Liver (tissue), 9 donors: ENCODE data around the gene LYZL6. TPM values are rescaled to one million over a fixed set of nuclear protein-coding genes. Genes with fewer than 3 reads are reported as not detected.

Source experiments
- DNase-seq: peaks from one replicate; pipeline ENCODE4 v3.0.0-alpha.2; 2017; ENCODE audit warnings: low spot score
- H3K27ac ChIP-seq, 2 donors: one replicate each; pipeline ENCODE4 v1.7.0; 2013; ENCODE audit warnings: inconsistent platforms in 2 of 2, low read length in 2 of 2, control low read depth in 1 of 2, low read depth in 1 of 2, mild to moderate bottlenecking in 1 of 2
- H3K27me3 ChIP-seq, 4 donors: one replicate each; pipeline versions ENCODE4 v1.6.1 to v1.7.0; 2013; ENCODE audit warnings: low read length in 3 of 4, inconsistent platforms in 1 of 4, mild to moderate bottlenecking in 1 of 4, moderate library complexity in 1 of 4; ENCODE audit not compliant: control insufficient read depth in 4 of 4, insufficient read depth in 4 of 4
- H3K36me3 ChIP-seq, 4 donors: one replicate each; pipeline versions ENCODE4 v1.6.1 to v1.7.0; 2013; ENCODE audit warnings: low read length in 3 of 4, mild to moderate bottlenecking in 3 of 4, low read depth in 1 of 4, moderate library complexity in 1 of 4; ENCODE audit not compliant: control insufficient read depth in 4 of 4, insufficient read depth in 3 of 4
- H3K4me1 ChIP-seq, 4 donors: one replicate each; pipeline versions ENCODE4 v1.6.1 to v1.7.0; 2013; ENCODE audit warnings: low read length in 3 of 4, mild to moderate bottlenecking in 3 of 4, moderate library complexity in 1 of 4; ENCODE audit not compliant: control insufficient read depth in 4 of 4, insufficient read depth in 4 of 4
- H3K4me3 ChIP-seq, 3 donors: one replicate each; pipeline versions ENCODE4 v1.6.1 to v1.7.0; 2013; ENCODE audit warnings: low read length in 3 of 3, control low read depth in 1 of 3, low read depth in 1 of 3, mild to moderate bottlenecking in 1 of 3
- H3K9ac ChIP-seq, 2 donors: one replicate each; pipeline ENCODE4 v1.7.0; 2013; ENCODE audit warnings: low read length in 2 of 2, mild to moderate bottlenecking in 2 of 2, moderate library complexity in 2 of 2, control low read depth in 1 of 2, low read depth in 1 of 2
- H3K9me3 ChIP-seq, 4 donors: one replicate each; pipeline versions ENCODE4 v1.6.1 to v1.7.0; 2013; ENCODE audit warnings: low read length in 3 of 4; ENCODE audit not compliant: control insufficient read depth in 4 of 4
- EGR1 ChIP-seq, 2 donors: IDR thresholded peaks; 2 replicates each; pipeline ENCODE4 v1.6.1; 2016 to 2018; ENCODE audit warnings: antibody characterized with exemption in 2 of 2, low read depth in 2 of 2
- FOXA1 ChIP-seq: IDR thresholded peaks from 2 replicates; pipeline ENCODE4 v1.6.1; 2016; ENCODE audit warnings: antibody characterized with exemption
- FOXA2 ChIP-seq: IDR thresholded peaks from 2 replicates; pipeline ENCODE4 v1.6.1; 2016; ENCODE audit warnings: antibody characterized with exemption
- GABPA ChIP-seq, 2 donors: IDR thresholded peaks in 1 of 2; conservative IDR thresholded peaks in 1 of 2; 2 replicates each; pipeline ENCODE4 v1.6.1; 2016; ENCODE audit warnings: antibody characterized with exemption in 2 of 2, mild to moderate bottlenecking in 1 of 2, moderate library complexity in 1 of 2
- HNF4A ChIP-seq, 2 donors: conservative IDR thresholded peaks; 2 replicates each; pipeline ENCODE4 v1.6.1; 2016; ENCODE audit warnings: antibody characterized with exemption in 2 of 2, mild to moderate bottlenecking in 2 of 2
- HNF4G ChIP-seq: IDR thresholded peaks from 2 replicates; pipeline ENCODE4 v1.6.1; 2016; ENCODE audit warnings: antibody characterized with exemption
- JUND ChIP-seq, 2 donors: IDR thresholded peaks; 2 replicates each; pipeline ENCODE4 v1.6.1; 2016; ENCODE audit warnings: antibody characterized with exemption in 2 of 2
- MAX ChIP-seq: IDR thresholded peaks from 2 replicates; pipeline ENCODE4 v1.6.1; 2016; ENCODE audit warnings: antibody characterized with exemption
- NR2F2 ChIP-seq: IDR thresholded peaks from 2 replicates; pipeline ENCODE4 v1.6.1; 2016; ENCODE audit warnings: antibody characterized with exemption
- RAD21 ChIP-seq, 2 donors: IDR thresholded peaks; 2 replicates each; pipeline ENCODE4 v1.6.1; 2016; ENCODE audit warnings: antibody characterized with exemption in 2 of 2, mild to moderate bottlenecking in 2 of 2
- REST ChIP-seq: IDR thresholded peaks from 2 replicates; pipeline ENCODE4 v1.6.1; 2016; ENCODE audit warnings: antibody characterized with exemption, mild to moderate bottlenecking
- RXRA ChIP-seq, 2 donors: IDR thresholded peaks; 2 replicates each; pipeline ENCODE4 v1.6.1; 2017 to 2018; ENCODE audit warnings: antibody characterized with exemption in 2 of 2, mild to moderate bottlenecking in 1 of 2
- SP1 ChIP-seq: IDR thresholded peaks from 2 replicates; pipeline ENCODE4 v1.6.1; 2018; ENCODE audit warnings: antibody characterized with exemption, mild to moderate bottlenecking
- TAF1 ChIP-seq: conservative IDR thresholded peaks from 2 replicates; pipeline ENCODE4 v1.6.1; 2016; ENCODE audit warnings: antibody characterized with exemption, mild to moderate bottlenecking
- YY1 ChIP-seq: IDR thresholded peaks from 2 replicates; pipeline ENCODE4 v1.6.1; 2016; ENCODE audit warnings: antibody characterized with exemption, mild to moderate bottlenecking
- WGBS: extraction: QIAGEN DNeasy Blood & Tissue Kit; methylation state at CpG from one replicate; pipeline ENCODE4 v1.1.7; 2013; 5-methylcytosine and 5-hydroxymethylcytosine counted together
- polyA plus RNA-seq, 2 donors: library from polyadenylated mRNA; stranded (reverse) in 1 of 2; unstranded in 1 of 2; fragments of 200-250 nt in 1 of 2; fragments of >200 nt in 1 of 2; fragmentation: Nextera tagmentation in 1 of 2; extraction: Ambion mirVana in 1 of 2; gene quantifications; one replicate each; pipeline versions ENCODE4 v1.2.1 to v1.2.3, GENCODE V29; 2013 to 2015
- total RNA-seq, 2 donors: library from RNA; depleted of rRNA; stranded (reverse); fragments of >200 nt; gene quantifications; one replicate each; pipeline ENCODE4 v1.2.3, GENCODE V29; 2014
- TF ChIP-seq, protein P1 (sequence below): IDR thresholded peaks from 2 replicates; pipeline ENCODE4 v1.6.1; 2016; ENCODE audit warnings: antibody characterized with exemption
- TF ChIP-seq, protein P2 (sequence below): IDR thresholded peaks from 2 replicates; pipeline ENCODE4 v1.6.1; 2016; ENCODE audit warnings: antibody characterized with exemption
- TF ChIP-seq, protein P3 (sequence below): fragments of 150-350 bp; IDR thresholded peaks from 2 replicates; pipeline ENCODE4 v1.5.1; 2017; ENCODE audit warnings: improper control_type of control experiment, low read depth, low read length; ENCODE audit not compliant: missing input control
- donor health status: healthy.
- donor health status: healthy.
- donor health status: healthy.
- donor health status: healthy.
- donor health status: healthy.

The LYZL6 gene
- total and polyA plus RNA-seq, 4 donors: not detected

- Histone ChIP-seq H3K27me3 (no peaks in the 10 kb centered on the region), H3K4me1 (peaks cover 0 to 4% (median 0%) of the 10 kb centered on the region in 4 donors), H3K27ac (no peak overlapping the region), H3K9ac (no peak overlapping the region), H3K36me3 (no peaks in the 10 kb centered on the region), H3K9me3 (no peaks in the 10 kb centered on the region), H3K4me3 (no peak overlapping the region)
- WGBS: 98% methylated on average over 6 of the region's 6 CpGs
- no peak for DNase-seq
- TF ChIP-seq RAD21 (IDR thresholded peaks at IDR 0.05): no peak
- no peak for TF ChIP-seq FOXA1
- TF ChIP-seq SP1: no peak
- no peak for TF ChIP-seq HNF4G
- TF ChIP-seq, protein P1, sequence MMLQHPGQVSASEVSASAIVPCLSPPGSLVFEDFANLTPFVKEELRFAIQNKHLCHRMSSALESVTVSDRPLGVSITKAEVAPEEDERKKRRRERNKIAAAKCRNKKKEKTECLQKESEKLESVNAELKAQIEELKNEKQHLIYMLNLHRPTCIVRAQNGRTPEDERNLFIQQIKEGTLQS: no peak
- no peak for TF ChIP-seq RXRA (IDR thresholded peaks at IDR 0.05)
- TF ChIP-seq MAX: no peak
- no peak for TF ChIP-seq REST
- no peak for TF ChIP-seq JUND (IDR thresholded peaks at IDR 0.05)
- no peak for TF ChIP-seq EGR1 (IDR thresholded peaks at IDR 0.05; ENCODE audit: low read depth in 2 of 2)
- TF ChIP-seq YY1: no peak
- TF ChIP-seq, protein P2, sequence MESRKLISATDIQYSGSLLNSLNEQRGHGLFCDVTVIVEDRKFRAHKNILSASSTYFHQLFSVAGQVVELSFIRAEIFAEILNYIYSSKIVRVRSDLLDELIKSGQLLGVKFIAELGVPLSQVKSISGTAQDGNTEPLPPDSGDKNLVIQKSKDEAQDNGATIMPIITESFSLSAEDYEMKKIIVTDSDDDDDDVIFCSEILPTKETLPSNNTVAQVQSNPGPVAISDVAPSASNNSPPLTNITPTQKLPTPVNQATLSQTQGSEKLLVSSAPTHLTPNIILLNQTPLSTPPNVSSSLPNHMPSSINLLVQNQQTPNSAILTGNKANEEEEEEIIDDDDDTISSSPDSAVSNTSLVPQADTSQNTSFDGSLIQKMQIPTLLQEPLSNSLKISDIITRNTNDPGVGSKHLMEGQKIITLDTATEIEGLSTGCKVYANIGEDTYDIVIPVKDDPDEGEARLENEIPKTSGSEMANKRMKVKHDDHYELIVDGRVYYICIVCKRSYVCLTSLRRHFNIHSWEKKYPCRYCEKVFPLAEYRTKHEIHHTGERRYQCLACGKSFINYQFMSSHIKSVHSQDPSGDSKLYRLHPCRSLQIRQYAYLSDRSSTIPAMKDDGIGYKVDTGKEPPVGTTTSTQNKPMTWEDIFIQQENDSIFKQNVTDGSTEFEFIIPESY: no peak
- no peak for TF ChIP-seq HNF4A (conservative IDR thresholded peaks at IDR 0.05)
- TF ChIP-seq, protein P3, sequence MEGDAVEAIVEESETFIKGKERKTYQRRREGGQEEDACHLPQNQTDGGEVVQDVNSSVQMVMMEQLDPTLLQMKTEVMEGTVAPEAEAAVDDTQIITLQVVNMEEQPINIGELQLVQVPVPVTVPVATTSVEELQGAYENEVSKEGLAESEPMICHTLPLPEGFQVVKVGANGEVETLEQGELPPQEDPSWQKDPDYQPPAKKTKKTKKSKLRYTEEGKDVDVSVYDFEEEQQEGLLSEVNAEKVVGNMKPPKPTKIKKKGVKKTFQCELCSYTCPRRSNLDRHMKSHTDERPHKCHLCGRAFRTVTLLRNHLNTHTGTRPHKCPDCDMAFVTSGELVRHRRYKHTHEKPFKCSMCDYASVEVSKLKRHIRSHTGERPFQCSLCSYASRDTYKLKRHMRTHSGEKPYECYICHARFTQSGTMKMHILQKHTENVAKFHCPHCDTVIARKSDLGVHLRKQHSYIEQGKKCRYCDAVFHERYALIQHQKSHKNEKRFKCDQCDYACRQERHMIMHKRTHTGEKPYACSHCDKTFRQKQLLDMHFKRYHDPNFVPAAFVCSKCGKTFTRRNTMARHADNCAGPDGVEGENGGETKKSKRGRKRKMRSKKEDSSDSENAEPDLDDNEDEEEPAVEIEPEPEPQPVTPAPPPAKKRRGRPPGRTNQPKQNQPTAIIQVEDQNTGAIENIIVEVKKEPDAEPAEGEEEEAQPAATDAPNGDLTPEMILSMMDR: no peak
- TF ChIP-seq TAF1: no peak
- TF ChIP-seq FOXA2: no peak
- TF ChIP-seq NR2F2: no peak
- no peak for TF ChIP-seq GABPA (IDR thresholded peaks at IDR 0.05 in 1 of 2, conservative IDR thresholded peaks at IDR 0.05 in 1 of 2)
Observed at GRCh38 chr17:35923609-35924114, 19.9 kb downstream of the LYZL6 start.
